B cell (primary cell): Measurements from ENCODE around the gene PARD3. TPM values are rescaled to one million over a fixed set of nuclear protein-coding genes. Genes with fewer than 3 reads are reported as not detected.

ENCODE experiments used
- ATAC-seq: fragments of 200-7000 bp; cut with Tn5 transposase; one replicate; pipeline ENCODE4 v1.10.0; 2021; ENCODE audit warnings: low read depth, mild to moderate bottlenecking, moderate number of reproducible peaks, moderate library complexity
- CTCF ChIA-PET: fragments of 350-600 bp; sonication (Branson Sonifier 250); formaldehyde crosslinking; loops from one replicate; lab custom pipeline; 2021; ENCODE audit warnings: antibody characterized with exemption, inconsistent platforms; lab: Charles Lee
- POLR2A ChIA-PET: fragments of 350-600 bp; sonication (Branson Sonifier 250); formaldehyde crosslinking; loops from one replicate; lab custom pipeline; 2021; ENCODE audit warnings: antibody characterized with exemption; lab: Charles Lee
- DNase-seq: peaks from one replicate; pipeline ENCODE4 v3.0.0; 2013
- H2AFZ ChIP-seq: 2 replicates; pipeline ENCODE4 v1.6.1; 2012; ENCODE audit warnings: mild to moderate bottlenecking, low read depth, low read length; ENCODE audit not compliant: insufficient read depth, poor library complexity, severe bottlenecking
- H3K27ac ChIP-seq, 2 donors: 1 replicate in 1 of 2; 2 replicates in 1 of 2; pipeline ENCODE4 v1.5.1; 2012 to 2013; ENCODE audit warnings: low read length in 2 of 2, mild to moderate bottlenecking in 2 of 2, moderate library complexity in 1 of 2
- H3K27me3 ChIP-seq, 4 experiments: fragments of 200-600 bp in 1 of 4; sonication (generic) in 1 of 4; replicated peaks in 1 of 4; 1 replicate in 2 of 4; 2 replicates in 2 of 4; pipeline versions ENCODE4 v1.6.1 to v1.7.0; 2013 to 2016; ENCODE audit warnings: low read length in 3 of 4, mild to moderate bottlenecking in 2 of 4, mixed read lengths in 1 of 4, moderate library complexity in 1 of 4; ENCODE audit not compliant: insufficient read depth in 4 of 4, control insufficient read depth in 3 of 4; ENCODE audit errors: control extremely low read depth in 1 of 4
- H3K36me3 ChIP-seq, 2 experiments: replicated peaks in 1 of 2; 1 replicate in 1 of 2; 2 replicates in 1 of 2; pipeline versions ENCODE4 v1.6.1 to v1.7.1; 2013; ENCODE audit warnings: low read length in 1 of 2; ENCODE audit not compliant: insufficient read depth in 2 of 2, control insufficient read depth in 1 of 2; ENCODE audit errors: control extremely low read depth in 1 of 2, extremely low read depth in 1 of 2
- H3K4me1 ChIP-seq, 2 donors: fragments of 200-600 bp in 1 of 2; sonication (generic) in 1 of 2; 1 replicate in 1 of 2; 2 replicates in 1 of 2; pipeline versions ENCODE4 v1.5.1 to v1.6.1; 2013 to 2017; ENCODE audit warnings: low read length in 2 of 2; ENCODE audit not compliant: control insufficient read depth in 2 of 2, insufficient read depth in 2 of 2
- H3K4me2 ChIP-seq: replicated peaks from 2 replicates; pipeline ENCODE3; 2012; ENCODE audit warnings: mild to moderate bottlenecking, low read depth, low read length; ENCODE audit not compliant: poor library complexity, severe bottlenecking
- H3K4me3 ChIP-seq, 5 experiments: fragments of 200-600 bp in 1 of 5; sonication (generic) in 1 of 5; 1 replicate in 3 of 5; 2 replicates in 2 of 5; pipeline versions ENCODE4 v1.5.1 to v1.7.0; 2011 to 2016; ENCODE audit warnings: low read length in 4 of 5, mild to moderate bottlenecking in 4 of 5, low read depth in 2 of 5, control low read depth in 1 of 5, moderate library complexity in 1 of 5; ENCODE audit not compliant: insufficient read depth in 1 of 5; ENCODE audit errors: control extremely low read depth in 1 of 5, extremely low read depth in 1 of 5
- H3K79me2 ChIP-seq: fragments of 200-600 bp; sonication (generic); one replicate; pipeline ENCODE4 v1.6.0; 2016; ENCODE audit warnings: low read length; ENCODE audit not compliant: control insufficient read depth, insufficient read depth
- H3K9ac ChIP-seq: fragments of 200-600 bp; sonication (generic); 2 replicates; pipeline ENCODE4 v1.6.1; 2017; ENCODE audit warnings: mild to moderate bottlenecking, low read length, moderate library complexity
- H3K9me3 ChIP-seq, 3 donors: one replicate each; pipeline versions ENCODE4 v1.6.1 to v1.7.1; 2013; ENCODE audit warnings: low read length in 2 of 3; ENCODE audit not compliant: control insufficient read depth in 2 of 3, insufficient read depth in 1 of 3; ENCODE audit errors: control extremely low read depth in 1 of 3
- H4K20me1 ChIP-seq: 2 replicates; pipeline ENCODE4 v1.6.0; 2012; ENCODE audit warnings: mild to moderate bottlenecking, low read length; ENCODE audit not compliant: insufficient read depth, control insufficient read depth, poor library complexity, severe bottlenecking
- H3K27ac Mint-ChIP-seq: one replicate; pipeline ENCODE4 v1.8.0; 2021; ENCODE audit warnings: mixed read lengths
- H3K27me3 Mint-ChIP-seq: one replicate; pipeline ENCODE4 v1.8.0; 2021; ENCODE audit warnings: mixed read lengths
- H3K4me1 Mint-ChIP-seq: one replicate; pipeline ENCODE4 v1.8.0; 2021; ENCODE audit warnings: mixed read lengths
- H3K4me3 Mint-ChIP-seq: one replicate; pipeline ENCODE4 v1.8.0; 2021; ENCODE audit warnings: mixed read lengths
- H3K9me3 Mint-ChIP-seq: one replicate; pipeline ENCODE4 v1.8.0; 2022; ENCODE audit warnings: mixed read lengths; ENCODE audit not compliant: insufficient read depth
- CTCF ChIP-seq: fragments of 200-600 bp; IDR thresholded peaks from one replicate; pipeline ENCODE4 v1.8.0; 2022; ENCODE audit warnings: antibody characterized with exemption, mild to moderate bottlenecking
- EZH2 ChIP-seq: IDR thresholded peaks from 2 replicates; pipeline ENCODE4 v1.6.1; 2012; ENCODE audit warnings: borderline replicate concordance, low read depth, mild to moderate bottlenecking, moderate library complexity, low read length; ENCODE audit not compliant: insufficient read depth, poor library complexity, severe bottlenecking
- WGBS: methylation state at CpG from one replicate; pipeline ENCODE4 v1.1.5; 2013; ENCODE audit warnings: missing lambda C conversion rate; ENCODE audit not compliant: insufficient coverage; 5-methylcytosine and 5-hydroxymethylcytosine counted together
- intact Hi-C: fragments of 100-400 bp; cut with micrococcal nuclease; formaldehyde crosslinking; loops from one replicate; pipeline ENCODE4 v1.10.0; 2022
- polyA plus RNA-seq: library from polyadenylated mRNA; depleted of rRNA; stranded (reverse); fragments of >200 nt; gene quantifications from 2 replicates; pipeline ENCODE4 v1.2.3, GENCODE V29; 2012
- total RNA-seq, 2 donors: library from RNA; stranded (reverse); fragments of 120-200 nt in 1 of 2; gene quantifications; 1 replicate in 1 of 2; 2 replicates in 1 of 2; pipeline versions ENCODE4 v1.2.3 to v1.2.4, GENCODE V29; 2013 to 2022

PARD3 gene
- total and polyA plus RNA-seq, 2 donors (not counting 1 experiment from before 2014, with no cell fraction given) = not detected

GRCh38 chr10:34092891-34093290, 722.2 kb downstream of the PARD3 start:
- H3K9me3 ChIP-seq = peaks cover 4 to 30% (median 12%) of the 10 kb centered on the region in 3 donors
- no CpG with 5 or more reads among the region's 1 CpG for WGBS
- ChIA-PET CTCF (interaction anchor here (0.6 kb wide), 1 partner anchor 683 kb away, joined by 3 read pairs; no protein-coding TSS in a partner anchor), POLR2A (no interaction called here)
- no peak overlapping the region for H3K4me3 Mint-ChIP-seq
- peaks cover 3% of the 10 kb centered on the region for H3K9me3 Mint-ChIP-seq
- no peak overlapping the region for H3K4me2 ChIP-seq
- H3K9ac ChIP-seq = no peak overlapping the region
- no peak overlapping the region for H3K27ac Mint-ChIP-seq
- ATAC-seq (no peak), DNase-seq (no peak)
- H3K27me3 ChIP-seq = no peaks in the 10 kb centered on the region
- H3K4me1 Mint-ChIP-seq = no peaks in the 10 kb centered on the region
- no peaks in the 10 kb centered on the region for H3K79me2 ChIP-seq
- H3K27ac ChIP-seq = no peak overlapping the region
- H2AFZ ChIP-seq = no peak overlapping the region
- no peaks in the 10 kb centered on the region for H3K36me3 ChIP-seq
- no peaks in the 10 kb centered on the region for H3K27me3 Mint-ChIP-seq
- no peaks in the 10 kb centered on the region for H4K20me1 ChIP-seq
- no peaks in the 10 kb centered on the region for H3K4me1 ChIP-seq
- H3K4me3 ChIP-seq = no peak overlapping the region
- no peak for TF ChIP-seq EZH2
- no peak for TF ChIP-seq CTCF
- intact Hi-C loops = no loop called here

- intact Hi-C loops = no loop called here
- H3K9ac ChIP-seq = no peak overlapping the region
These were observed 723.4 kb downstream of the PARD3 start for GRCh38 chr10:34091635-34092195.

More at GRCh38 chr10:34091635-34092195, 723.4 kb downstream of the PARD3 start:
- ATAC-seq (no peak), DNase-seq (no peak)
- WGBS = 91% methylated on average over 4 of the region's 6 CpGs
- Mint-ChIP-seq H3K9me3 (peaks cover 3% of the 10 kb centered on the region), H3K27me3 (no peaks in the 10 kb centered on the region), H3K27ac (no peak overlapping the region), H3K4me1 (no peaks in the 10 kb centered on the region), H3K4me3 (no peak overlapping the region)
- Histone ChIP-seq H3K27me3 (no peaks in the 10 kb centered on the region), H4K20me1 (no peaks in the 10 kb centered on the region), H3K79me2 (no peaks in the 10 kb centered on the region), H3K4me3 (no peak overlapping the region), H2AFZ (no peak overlapping the region), H3K9me3 (peaks cover 4 to 35% (median 12%) of the 10 kb centered on the region in 3 donors), H3K4me1 (no peaks in the 10 kb centered on the region), H3K36me3 (no peaks in the 10 kb centered on the region), H3K4me2 (no peak overlapping the region), H3K27ac (no peak overlapping the region)
- POLR2A ChIA-PET = no interaction called here
- TF ChIP-seq EZH2 (no peak), CTCF (no peak)
- CTCF ChIA-PET = no interaction called here
